Right kidney (tissue), 1 donor: Measurements from ENCODE around the gene OGN.

Source experiments
- DNase-seq: peaks from one replicate; pipeline ENCODE4 v3.0.0-alpha.2; 2016

Gene OGN

DNA sequence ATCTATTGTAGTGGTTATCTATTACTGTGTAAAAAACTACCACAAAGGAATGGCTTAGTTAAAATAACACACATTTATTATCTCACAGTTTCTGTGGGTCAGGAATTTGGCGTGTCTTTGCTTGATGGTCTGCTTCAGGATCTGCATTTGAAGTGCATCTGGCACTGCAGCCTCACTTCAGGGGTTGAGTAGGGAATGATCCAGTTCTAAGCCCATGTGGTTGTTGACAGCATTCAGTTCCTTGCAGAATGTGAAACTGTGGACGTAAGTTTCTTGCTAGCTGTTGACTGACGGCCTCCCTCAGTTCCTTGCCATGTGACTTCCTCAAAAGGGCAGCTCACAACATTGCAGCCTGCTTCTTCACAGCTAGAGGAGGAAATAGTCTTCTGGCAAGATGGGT is 2.1 kb upstream of the OGN start:
- DNase-seq = no peak

DNA sequence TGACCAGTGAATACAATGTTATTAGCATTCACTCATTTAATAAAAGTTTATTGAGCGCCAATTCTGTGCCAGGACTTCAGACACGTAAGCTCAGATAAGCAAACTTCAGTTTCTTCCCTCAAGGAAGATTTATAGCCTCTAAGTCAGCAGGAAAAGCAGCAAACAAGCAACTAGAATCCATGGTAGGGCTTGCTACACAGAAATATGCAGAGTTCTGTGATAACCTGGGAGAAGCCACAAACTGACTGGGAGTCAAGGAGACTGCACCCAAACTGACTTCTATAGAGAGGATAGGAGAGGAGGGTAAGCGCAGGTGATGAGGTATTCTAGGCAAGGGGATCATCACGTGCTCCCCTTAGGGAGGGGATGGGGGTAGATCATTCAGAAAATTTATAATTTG is 1.4 kb upstream of the OGN start:
- DNase-seq = no peak

DNA sequence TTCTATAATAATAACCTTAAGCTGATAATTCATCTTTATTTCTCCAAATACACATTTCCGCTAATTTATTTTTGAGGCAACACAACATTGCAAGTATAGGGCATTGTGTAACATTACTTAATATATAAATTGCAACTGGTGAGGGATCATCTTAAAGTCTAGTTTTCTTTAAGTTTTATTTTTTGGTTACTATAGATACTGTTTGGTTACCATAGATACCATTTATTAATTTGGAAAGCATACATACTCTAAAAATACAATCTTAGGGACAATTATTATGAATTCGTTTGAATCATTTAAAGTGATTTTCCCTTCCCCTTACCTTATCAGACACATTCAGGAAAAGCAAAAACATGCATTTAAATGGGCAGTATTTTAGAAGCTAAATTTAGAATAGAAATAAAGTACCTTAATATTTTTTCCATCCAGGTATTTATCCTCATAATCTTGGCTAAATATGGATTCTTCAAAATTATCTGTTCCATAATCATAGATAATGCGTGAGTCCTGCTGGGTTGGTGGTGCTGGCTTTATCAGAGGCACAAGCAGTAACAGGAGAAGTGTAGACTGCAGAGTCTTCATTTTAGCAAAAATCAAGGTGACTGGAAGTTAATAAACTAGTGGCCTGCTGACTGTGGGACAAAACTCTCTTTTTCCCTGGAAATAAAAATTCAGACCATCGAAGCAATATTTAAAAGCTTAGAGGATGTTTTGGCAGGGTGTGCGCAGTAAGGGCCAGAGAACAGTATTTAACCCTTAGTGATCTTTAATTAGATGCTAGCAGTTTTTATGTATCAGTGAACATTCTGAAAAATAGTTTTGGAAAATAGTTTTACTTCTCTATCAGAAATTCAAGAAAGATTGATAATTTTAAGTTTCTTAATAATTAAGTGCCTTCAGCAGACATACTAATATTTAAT is 1.3 kb downstream of the OGN start:
- no peak for DNase-seq

DNA sequence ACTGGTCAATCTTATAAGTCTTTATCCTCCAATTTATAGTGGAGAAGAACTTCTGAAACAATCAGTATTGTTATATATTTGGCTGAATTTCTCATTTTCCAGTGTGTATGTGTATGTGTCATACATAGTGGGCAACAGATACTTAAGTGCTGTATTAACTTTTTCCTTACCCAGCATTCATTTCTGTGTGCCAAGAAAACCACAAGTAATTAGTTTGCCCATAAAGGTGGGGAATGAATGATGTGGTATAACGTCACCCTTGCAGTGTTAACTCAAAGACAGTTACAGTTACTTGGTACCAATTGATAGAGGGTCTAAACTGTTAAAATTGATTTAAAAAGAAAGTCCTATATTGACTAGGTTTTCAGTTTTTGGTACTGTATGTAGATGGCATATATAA is 2.0 kb downstream of the OGN start:
- no peak for DNase-seq

DNA sequence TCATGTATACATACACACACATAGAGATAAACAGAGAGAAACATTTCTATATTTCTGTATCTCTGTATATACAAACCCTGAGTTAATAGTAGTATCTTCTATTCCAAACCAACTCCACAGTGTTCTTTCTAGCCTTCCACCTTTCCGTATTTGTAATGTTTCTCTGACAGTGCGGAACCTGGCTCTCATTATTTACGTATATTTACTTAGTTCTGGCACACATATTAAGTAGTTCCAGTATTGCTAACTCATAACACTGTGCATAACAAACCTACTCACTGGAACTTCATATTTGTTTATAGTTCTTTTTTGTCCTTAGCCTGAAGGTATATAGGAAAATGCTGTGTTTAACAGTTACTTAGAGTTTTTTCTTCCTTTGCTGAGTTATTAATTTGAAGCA is 6.5 kb downstream of the OGN start:
- no peak for DNase-seq

DNA sequence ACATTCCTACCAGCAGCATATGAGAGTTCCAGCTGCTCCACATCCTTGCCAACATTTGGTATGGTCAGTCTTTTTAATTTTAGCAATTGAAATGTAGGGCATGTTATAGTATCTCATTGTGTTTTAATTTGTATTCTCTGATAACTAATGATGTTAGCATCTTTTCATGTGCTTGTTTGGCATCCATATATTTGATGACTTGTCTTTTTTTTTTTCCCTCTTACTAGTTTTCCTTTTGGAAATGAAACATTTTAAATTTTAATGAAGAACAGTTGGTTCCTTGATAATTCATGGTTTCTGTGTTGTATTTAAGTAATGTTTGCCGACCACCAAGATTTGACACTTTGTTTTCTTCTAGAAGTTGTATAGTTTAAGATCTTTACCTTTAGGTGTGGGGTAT is 8.8 kb downstream of the OGN start:
- DNase-seq = no peak

DNA sequence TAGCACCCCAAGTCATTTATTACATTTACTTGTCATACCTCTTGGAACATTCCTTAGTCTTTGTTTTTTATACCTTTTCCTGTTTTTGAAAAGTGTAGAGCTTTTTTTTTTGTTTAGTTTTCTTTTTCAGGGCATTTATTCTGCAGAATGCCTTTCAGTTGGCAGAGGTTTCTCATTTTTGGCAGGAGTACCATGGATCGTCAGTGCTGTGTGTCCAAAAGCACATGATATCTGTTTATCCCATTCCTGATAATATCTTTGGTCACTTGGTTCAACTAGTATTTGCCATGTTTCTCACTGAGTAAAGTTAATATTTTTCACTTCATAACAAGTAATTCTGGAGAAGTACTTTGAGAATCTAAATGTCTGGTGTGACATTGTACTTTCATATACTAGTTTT is 10.7 kb downstream of the OGN start:
- DNase-seq = no peak

DNA sequence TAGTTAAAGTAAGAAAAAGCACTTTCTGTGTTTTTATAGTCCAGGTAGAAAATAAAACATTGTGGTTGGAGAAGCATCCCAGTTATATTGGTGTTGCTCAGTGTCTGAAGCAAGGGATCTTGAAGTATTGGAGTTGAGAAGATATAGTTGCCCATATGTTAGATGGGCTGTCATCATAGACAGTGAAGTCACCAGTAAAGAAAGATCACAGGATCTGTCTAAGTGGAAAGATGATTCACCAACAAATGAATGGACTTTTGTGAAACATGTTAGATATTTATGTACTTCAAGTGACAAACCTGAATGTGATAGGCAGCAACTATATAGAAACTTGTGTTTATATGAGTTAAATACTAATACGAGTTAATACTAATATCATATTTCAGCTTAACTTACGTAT is 11.7 kb downstream of the OGN start:
- DNase-seq = no peak

DNA sequence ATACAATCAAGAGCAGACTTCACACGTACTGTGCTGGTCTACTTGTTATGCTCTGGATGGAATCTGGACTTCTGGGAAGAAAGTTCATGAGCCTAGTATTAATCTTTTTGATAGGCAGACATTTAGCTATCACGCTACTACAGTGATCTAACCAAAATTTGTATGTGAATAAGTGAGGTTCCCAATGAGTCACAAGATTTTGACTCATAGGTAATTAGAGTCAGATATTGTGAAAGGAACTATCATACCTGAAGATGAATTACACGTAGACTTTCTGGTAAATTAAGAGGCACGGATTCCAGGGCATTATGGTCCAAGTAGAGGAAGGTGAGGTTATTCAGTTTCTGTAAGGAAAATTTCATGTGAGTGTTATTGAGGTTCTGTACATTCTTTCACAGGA is 18.4 kb downstream of the OGN start:
- no peak for DNase-seq

DNA sequence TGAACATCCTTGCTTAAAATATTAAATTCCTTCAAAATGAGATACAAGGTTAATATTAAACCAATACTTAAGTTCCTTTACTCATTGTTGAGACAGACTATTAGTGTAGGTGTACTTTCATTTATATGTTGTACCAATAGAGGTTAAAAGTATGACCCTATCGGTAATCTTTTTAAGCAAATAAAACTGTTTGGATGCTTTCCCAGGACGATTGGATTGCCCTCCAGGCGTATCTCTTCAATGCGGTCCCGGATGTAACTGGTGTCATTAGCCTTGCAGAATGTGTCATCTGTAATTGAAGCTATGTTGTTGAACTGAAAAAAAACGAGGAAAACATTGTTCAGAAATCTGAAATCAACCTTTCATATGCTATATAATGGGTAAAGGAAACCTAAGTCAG is 18.9 kb downstream of the OGN start:
- no peak for DNase-seq

DNA sequence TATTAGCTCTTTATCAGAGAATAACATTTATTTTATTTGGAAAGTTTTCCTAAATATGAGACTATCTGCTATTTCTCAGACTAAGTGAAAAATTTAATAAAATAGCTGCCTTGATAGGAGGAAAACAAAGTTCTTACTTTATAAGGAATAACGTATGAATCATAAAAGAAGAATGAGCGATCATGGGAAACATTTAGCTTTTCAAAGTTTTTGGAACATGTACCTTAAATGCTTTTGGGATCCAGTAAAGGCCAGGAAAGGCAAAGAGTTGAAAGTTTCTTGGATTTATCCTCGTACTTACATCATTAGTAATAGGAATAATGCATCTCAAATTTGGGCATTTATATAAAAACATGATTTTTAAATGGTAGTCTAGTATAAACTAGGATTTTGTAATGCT is 19.4 kb downstream of the OGN start:
- no peak for DNase-seq

DNA sequence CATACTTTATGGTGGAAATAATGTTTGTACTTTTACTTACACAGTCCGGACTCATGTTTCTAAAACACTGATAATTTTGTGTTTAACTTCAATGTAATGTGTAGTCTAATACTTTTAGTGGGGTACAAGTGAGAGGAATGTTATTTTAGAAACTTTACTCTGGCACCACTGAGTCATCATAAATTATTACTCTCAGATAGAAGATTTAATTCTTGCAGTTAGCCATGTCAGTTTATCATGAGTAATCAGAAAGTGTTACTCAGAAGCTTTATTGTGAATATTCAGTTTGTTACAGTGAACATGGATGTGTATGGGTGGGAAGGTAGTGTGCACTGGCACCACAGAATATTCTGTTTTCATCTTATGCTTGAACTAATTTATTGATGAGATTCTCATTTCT is 20.0 kb downstream of the OGN start:
- no peak for DNase-seq

DNA sequence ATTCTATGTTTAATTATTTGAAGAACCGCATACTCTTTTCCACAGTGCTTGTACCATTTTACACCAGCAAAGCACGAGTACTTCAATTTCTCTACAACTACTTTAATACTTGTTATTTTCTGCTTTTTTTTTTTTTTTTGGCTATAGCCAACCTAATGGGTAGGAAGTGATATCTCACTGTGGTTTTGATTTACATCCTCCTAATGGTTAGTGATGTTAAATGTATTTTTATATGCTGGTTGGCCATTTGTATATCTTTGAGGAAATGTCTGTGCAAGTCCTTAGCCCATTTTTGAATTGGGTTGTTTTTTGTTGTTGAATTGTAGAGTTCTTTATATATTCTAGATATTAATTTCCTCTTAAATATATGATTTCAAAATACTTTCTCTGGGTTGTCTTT is 22.6 kb downstream of the OGN start:
- no peak for DNase-seq

DNA sequence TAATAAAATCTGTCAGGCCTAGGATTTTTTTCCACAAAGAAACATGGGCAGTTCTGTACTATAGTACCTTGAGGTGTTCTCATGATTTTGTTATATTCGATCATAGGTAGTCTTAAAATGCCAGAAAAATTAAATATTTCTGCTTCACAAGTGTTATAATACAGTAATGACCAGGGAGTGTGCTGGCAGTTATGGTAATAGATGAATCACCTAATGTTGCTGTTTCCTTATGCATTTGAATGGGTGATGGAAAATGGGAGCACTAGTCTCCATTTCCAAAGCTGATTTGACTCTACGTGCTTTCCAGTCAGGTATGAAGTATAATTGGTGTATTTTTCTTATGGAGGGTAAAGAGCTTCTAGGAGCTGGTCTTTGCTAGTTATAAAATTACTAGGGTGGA is 23.8 kb downstream of the OGN start:
- DNase-seq = no peak

DNA sequence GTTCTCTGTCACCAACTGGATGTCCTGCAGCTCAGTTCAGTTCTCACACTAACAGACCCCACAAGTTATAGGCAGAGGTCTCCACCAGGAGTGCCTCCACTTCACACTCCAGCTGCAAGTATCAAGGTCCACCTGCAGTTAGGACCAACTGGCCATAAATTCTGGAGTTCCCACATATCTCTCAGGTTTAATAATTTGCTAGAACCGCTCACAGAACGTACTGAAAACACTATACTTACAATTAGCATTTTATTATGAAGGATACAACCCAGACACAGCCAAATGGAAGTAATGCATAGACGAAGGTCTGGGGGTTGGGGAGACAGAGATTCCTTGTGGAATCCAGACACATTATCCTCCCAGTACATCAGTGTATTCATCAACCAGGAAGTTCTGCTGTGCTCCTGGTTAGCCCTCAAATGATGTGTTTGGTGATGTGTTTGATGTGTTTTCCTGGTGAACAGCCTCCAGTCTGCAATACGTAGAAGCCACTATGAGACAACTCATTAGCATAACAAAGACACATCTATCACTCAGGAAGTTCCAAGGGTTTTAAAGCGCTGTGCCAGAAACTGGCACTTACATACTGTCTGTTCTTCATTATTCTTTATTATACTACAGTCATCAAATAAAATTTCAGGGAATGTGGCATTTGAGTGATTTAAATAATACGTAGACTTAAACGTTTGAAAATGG is 25.4 kb downstream of the OGN start:
- no peak for DNase-seq

DNA sequence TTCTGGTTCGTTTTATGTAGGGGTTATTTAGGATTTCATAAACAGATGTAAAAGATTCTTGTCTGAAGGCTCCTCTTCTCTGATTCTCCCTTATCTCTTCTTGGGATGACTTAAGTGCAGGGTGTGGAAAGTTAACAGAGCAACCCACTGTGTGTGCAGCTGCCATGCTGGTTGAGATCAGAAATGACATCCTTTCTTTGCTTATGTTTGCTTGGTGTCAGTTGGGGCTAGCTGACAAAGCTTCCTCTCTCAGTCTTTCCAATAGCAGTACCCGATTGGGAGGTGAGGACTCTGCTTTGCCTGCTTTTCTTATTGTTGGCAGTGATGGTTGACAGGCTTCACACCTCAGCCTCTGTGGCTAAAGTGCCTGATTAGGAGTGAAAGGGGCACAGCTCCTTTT is 26.5 kb downstream of the OGN start:
- no peak for DNase-seq

DNA sequence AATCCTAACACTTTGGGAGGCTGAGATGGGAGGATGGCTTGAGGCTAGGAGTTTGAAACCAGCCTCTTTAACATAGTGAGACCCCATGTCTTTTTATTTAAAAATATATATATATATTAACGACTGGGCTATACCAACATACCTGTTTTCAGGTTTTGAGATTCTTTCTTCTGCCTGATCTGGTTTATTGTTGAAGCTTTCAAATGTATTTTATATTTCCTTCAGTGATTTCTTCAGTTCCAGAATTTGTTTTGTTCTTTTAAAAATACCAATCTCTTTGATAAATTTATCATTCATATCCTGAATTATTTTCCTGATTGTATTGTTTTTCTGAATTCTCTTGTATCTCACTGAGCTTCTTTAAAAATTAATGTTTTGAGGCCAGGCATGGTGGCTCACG is 31.2 kb downstream of the OGN start:
- DNase-seq = no peak

DNA sequence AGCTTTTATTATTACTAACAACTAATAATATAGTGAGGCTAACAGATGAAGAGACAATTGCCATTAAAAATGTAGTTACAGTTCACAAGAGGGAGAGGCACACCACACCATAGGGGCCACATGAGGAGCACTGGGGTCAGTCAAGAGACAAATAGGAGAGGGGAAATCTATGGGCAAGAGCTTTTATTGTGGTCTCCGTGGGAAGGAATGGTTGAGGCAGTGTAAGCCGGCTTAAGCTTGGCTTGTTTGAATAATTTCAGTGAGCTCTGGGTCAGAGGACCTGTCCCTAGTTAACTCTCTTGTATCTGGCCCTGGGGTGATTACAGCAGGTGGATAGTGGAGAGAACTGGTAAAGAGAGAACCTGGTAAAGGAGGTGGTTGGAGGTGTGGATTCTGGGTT is 35.3 kb downstream of the OGN start:
- DNase-seq = no peak

DNA sequence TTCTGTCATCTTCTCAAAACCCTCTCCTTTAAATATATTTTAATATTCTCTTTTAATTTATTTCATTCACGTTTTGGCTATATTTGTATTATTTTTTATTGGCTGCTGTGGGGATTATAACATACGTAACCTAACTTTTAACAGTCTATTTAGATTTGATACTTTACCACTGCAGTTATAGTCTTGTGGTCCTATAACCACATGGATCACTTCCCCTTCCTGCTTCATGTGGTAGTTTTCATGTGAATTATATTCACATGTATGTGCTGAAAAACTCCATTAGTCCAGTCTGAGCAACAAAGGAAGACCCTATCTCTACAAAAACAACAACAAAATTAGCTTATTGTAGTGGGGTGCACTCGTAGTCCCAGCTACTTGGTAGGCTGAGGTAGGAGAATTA is 44.3 kb downstream of the OGN start:
- DNase-seq = no peak

DNA sequence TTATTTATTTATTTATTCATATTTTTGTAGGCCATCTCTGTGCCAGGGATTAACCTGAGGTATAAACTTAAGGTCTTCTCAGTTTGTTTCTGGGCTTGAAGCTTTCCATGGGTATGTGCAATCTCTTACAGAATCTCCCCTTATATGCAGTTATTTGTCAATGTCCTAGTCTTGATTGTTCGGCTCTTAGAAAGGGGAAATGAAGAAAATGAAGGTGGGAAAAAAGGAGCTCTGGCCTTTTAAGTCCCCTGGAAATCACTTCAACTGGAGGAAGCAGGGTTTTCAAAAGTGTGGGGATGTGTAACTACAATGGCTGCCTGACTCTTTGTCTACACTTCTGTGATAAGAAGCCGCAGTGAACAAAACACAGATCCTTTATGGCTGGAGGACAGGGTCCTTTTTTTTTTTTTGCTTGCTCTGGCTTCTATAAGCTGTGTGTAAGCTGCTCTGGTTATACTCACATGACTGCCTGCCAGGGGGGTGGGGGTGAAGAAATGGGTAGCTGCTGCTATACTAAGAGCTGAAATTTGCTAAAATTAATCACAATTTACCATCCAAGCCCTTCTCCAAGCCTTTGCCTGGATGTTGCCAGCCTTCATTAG is 44.9 kb downstream of the OGN start:
- DNase-seq = no peak

DNA sequence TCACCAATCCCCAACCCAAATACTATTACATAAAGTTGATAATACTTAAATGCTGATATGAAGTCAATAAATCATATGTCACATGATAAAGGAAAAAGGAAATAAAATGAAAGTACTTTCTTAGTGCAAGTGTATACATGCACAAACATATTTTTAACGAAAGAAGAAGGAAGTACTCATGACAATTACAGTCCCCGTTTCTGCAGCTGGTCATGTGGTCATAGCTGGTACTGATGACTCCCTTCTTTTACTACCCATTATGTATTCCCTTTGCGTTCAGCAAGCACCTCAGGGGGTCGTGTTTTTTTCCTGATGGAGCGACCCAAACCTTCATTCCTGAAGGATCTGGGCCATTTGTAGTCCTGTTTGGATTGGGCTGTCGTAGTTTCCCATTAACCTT is 51.3 kb downstream of the OGN start:
- DNase-seq = no peak

DNA sequence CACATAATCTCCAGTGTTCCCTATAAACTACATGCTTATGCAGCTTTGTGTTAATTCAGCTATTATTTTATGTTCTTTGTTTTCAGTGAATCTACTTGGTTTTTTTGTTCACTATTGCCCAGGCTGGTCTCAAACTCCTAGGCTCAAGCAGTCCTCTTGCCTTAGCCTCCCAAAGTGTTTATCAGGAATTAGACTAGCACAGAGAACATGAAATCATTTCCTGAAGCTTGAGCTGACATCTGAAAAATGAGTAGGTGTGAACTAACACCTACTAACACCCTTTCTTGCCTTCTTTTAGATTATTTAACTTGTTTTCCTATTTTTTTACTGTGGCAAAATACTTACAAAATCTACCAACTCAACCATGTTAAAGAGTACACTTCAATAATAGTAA is 53.6 kb downstream of the OGN start:
- no peak for DNase-seq
